BLaER1 (cell line): Measurements from ENCODE around the gene NUP37.

Experiments
- H3K27ac ChIP-seq: shearing (Covaris generic); formaldehyde crosslinking; 2 replicates; pipeline ENCODE4 v1.8.1; 2022
- H3K27me3 ChIP-seq: shearing (Covaris generic); formaldehyde crosslinking; 2 replicates; pipeline ENCODE4 v1.8.1; 2022
- H3K36me3 ChIP-seq: shearing (Covaris generic); formaldehyde crosslinking; 2 replicates; pipeline ENCODE4 v1.8.1; 2022
- H3K4me1 ChIP-seq: shearing (Covaris generic); formaldehyde crosslinking; 2 replicates; pipeline ENCODE4 v1.8.1; 2022
- H3K4me2 ChIP-seq: shearing (Covaris generic); formaldehyde crosslinking; 2 replicates; pipeline ENCODE4 v1.8.1; 2022
- H3K4me3 ChIP-seq: shearing (Covaris generic); formaldehyde crosslinking; 2 replicates; pipeline ENCODE4 v1.8.1; 2022
- H3K9ac ChIP-seq: shearing (Covaris generic); formaldehyde crosslinking; 2 replicates; pipeline ENCODE4 v1.8.1; 2022
- H3K9me3 ChIP-seq: shearing (Covaris generic); formaldehyde crosslinking; 2 replicates; pipeline ENCODE4 v1.8.1; 2022
- H4K20me1 ChIP-seq: shearing (Covaris generic); formaldehyde crosslinking; 2 replicates; pipeline ENCODE4 v1.8.1; 2022
- Cebpa-rat ChIP-seq: shearing (Covaris generic); IDR thresholded peaks from 2 replicates; pipeline ENCODE4 v1.8.1; 2022

The NUP37 gene

GRCh38 chr12:102054345-102054744 lies 65.6 kb downstream of the NUP37 start:
- TF ChIP-seq Cebpa-rat: no peak
- no peaks in the 10 kb centered on the region; the same call in 1 of the 2 replicates for H3K9me3 ChIP-seq
- no peaks in the 10 kb centered on the region for H3K4me1 ChIP-seq
- H3K27ac ChIP-seq: no peak overlapping the region
- H3K9ac ChIP-seq: no peak overlapping the region
- H3K36me3 ChIP-seq: peaks cover 39% of the 10 kb centered on the region
- H3K4me2 ChIP-seq: no peak overlapping the region
- no peak overlapping the region for H3K4me3 ChIP-seq
- H3K27me3 ChIP-seq: no peaks in the 10 kb centered on the region
- H4K20me1 ChIP-seq: no peaks in the 10 kb centered on the region

DNA sequence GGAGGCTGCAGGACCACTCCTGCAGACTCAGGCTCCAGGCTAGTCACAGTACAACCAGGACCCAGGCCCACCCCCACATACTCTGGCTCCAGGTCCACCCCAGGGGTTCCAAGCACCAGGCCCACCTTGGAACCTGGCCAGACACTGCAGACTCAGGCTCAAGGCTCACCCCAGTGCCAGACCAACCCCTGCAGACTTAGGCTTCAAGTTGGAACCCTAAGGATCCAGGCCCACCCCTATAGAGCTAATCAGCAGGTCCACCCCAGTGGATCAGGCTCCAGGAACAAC lies 66.9 kb downstream of the NUP37 start:
- Histone ChIP-seq H3K27me3 (no peaks in the 10 kb centered on the region), H3K4me3 (no peak overlapping the region), H4K20me1 (no peaks in the 10 kb centered on the region), H3K4me1 (no peaks in the 10 kb centered on the region), H3K36me3 (peaks cover 38% of the 10 kb centered on the region), H3K27ac (no peak overlapping the region), H3K4me2 (no peak overlapping the region), H3K9ac (no peak overlapping the region), H3K9me3 (no peaks in the 10 kb centered on the region; the same call in 1 of the 2 replicates)
- no peak for TF ChIP-seq Cebpa-rat

DNA sequence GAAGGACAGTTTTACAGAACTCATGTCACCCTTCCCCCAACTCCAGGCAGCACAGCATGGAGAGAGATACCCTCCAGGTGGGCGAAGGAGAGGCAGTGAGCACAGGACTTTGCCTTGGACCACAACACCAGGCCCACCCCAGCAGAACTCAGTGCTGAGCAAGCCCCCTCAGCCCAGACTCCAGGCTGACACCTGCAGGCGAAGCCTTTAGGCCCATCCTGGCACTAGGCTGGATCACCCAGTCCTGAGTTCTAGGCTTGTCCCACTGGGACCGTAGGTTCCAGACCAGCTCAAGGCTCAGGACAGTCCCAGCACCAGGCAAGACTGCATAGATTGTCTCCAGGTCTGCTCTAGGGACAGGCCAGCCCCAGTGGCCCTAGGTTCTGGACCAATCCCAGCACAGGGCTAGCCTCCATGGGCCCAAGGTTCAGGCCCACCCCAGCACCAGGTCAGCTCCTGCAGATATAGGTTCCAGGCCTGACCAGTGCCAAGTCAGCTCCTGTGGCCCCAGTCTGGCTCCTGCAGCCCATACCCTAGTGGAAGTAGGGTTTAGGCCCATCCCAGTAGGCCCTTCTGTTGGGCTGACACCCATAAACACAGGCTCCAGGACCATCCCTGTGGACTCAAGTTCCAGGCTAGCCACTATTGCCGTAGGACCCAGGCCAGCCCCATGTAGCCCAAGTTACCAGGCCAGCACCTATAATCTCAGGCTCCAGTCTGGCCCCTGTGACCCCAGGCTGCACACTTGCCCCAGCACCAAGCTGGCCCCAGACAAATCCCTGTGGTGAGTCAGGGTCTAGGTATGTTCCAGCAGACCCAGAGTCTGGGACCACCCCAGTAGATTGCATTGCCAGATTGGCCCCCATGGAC lies 67.5 kb downstream of the NUP37 start:
- no peaks in the 10 kb centered on the region for H4K20me1 ChIP-seq
- H3K27me3 ChIP-seq: no peaks in the 10 kb centered on the region
- no peak overlapping the region for H3K9ac ChIP-seq
- TF ChIP-seq Cebpa-rat: no peak
- no peak overlapping the region for H3K4me2 ChIP-seq
- peaks cover 38% of the 10 kb centered on the region for H3K36me3 ChIP-seq
- H3K27ac ChIP-seq: no peak overlapping the region
- H3K4me3 ChIP-seq: no peak overlapping the region
- H3K9me3 ChIP-seq: no peaks in the 10 kb centered on the region; the same call in 1 of the 2 replicates
- H3K4me1 ChIP-seq: no peaks in the 10 kb centered on the region

DNA sequence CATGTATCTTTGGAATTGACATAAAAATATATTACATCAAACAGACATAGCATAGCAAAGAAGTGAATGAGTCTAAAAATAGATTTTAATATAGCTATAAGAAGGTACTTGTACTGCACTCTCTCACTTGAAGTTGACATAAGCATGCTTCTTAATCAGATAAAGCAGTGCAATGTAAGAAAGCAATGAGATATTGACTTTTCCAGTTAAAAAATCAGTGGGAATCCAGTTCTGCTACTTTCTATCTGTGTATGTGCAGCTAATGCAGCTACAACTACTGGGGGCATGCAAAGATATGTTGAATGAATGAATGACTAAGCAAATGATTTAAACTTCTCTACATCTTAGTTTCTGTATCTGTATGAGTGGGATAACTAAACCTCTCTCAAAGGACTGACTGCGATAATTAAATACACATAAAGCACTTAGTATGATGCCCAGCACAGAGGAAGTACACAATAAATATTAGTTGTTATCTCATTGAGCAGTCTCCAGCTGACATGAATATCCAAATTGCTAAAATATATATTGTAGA lies 68.4 kb downstream of the NUP37 start:
- no peaks in the 10 kb centered on the region for H4K20me1 ChIP-seq
- no peak for TF ChIP-seq Cebpa-rat
- H3K27ac ChIP-seq: no peak overlapping the region
- no peaks in the 10 kb centered on the region; the same call in 1 of the 2 replicates for H3K9me3 ChIP-seq
- no peaks in the 10 kb centered on the region for H3K27me3 ChIP-seq
- H3K4me3 ChIP-seq: no peak overlapping the region
- peaks cover 38% of the 10 kb centered on the region for H3K36me3 ChIP-seq
- no peak overlapping the region for H3K9ac ChIP-seq
- H3K4me1 ChIP-seq: no peaks in the 10 kb centered on the region
- no peak overlapping the region for H3K4me2 ChIP-seq

GRCh38 chr12:102050660-102051430 lies 69.1 kb downstream of the NUP37 start:
- no peak overlapping the region for H3K27ac ChIP-seq
- no peaks in the 10 kb centered on the region; the same call in 1 of the 2 replicates for H3K9me3 ChIP-seq
- H3K36me3 ChIP-seq: peaks cover 38% of the 10 kb centered on the region
- no peak overlapping the region for H3K9ac ChIP-seq
- no peak for TF ChIP-seq Cebpa-rat
- H4K20me1 ChIP-seq: no peaks in the 10 kb centered on the region
- no peaks in the 10 kb centered on the region for H3K4me1 ChIP-seq
- H3K4me3 ChIP-seq: no peak overlapping the region
- no peak overlapping the region for H3K4me2 ChIP-seq
- no peaks in the 10 kb centered on the region for H3K27me3 ChIP-seq

GRCh38 chr12:102043928-102044327 lies 76.0 kb downstream of the NUP37 start:
- no peaks in the 10 kb centered on the region for H3K27me3 ChIP-seq
- H3K4me1 ChIP-seq: no peaks in the 10 kb centered on the region
- H3K27ac ChIP-seq: no peak overlapping the region
- H3K36me3 ChIP-seq: peaks cover 14% of the 10 kb centered on the region
- no peaks in the 10 kb centered on the region for H3K9me3 ChIP-seq
- H3K9ac ChIP-seq: no peak overlapping the region
- no peak for TF ChIP-seq Cebpa-rat
- no peak overlapping the region for H3K4me3 ChIP-seq
- H4K20me1 ChIP-seq: no peaks in the 10 kb centered on the region
- no peak overlapping the region for H3K4me2 ChIP-seq

DNA sequence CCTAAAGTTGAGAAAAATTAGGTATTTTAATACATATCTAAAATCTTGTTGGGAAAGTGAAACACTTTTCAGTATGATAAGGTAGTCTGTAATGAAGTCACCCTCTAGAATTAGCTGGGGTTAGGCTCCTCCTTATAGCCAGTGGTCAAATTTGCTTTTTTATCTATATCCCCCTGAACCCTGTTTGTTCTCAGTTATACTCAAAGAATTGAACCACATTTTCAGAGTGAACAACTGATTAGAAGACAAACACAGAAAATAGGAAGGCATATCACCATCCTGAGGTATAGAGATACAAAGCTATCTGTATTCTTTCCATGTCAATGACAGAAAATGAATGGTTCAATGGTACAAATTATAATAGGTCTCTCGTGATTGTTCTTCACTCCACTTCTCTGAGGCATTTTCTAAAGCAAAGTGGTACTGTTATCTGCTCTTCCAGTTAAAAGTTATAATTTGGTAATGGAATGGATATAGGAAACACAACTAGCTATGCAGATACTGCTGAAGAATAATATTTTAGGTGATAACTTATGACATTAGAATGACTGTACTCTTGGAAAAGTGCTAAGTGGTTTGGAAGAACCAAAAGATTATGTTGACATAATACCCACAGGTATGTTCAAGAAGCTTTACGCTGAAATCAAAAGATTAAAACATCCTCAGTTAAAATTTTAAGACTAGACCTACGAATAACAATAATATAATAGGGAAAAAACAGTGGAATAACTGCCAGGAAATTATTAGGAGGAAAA lies 85.7 kb downstream of the NUP37 start:
- no peak overlapping the region for H3K4me2 ChIP-seq
- no peaks in the 10 kb centered on the region for H3K27me3 ChIP-seq
- peaks cover 15% of the 10 kb centered on the region for H3K36me3 ChIP-seq
- no peaks in the 10 kb centered on the region for H4K20me1 ChIP-seq
- H3K9me3 ChIP-seq: no peaks in the 10 kb centered on the region
- no peak for TF ChIP-seq Cebpa-rat
- no peak overlapping the region for H3K27ac ChIP-seq
- H3K4me3 ChIP-seq: no peak overlapping the region
- H3K9ac ChIP-seq: no peak overlapping the region
- H3K4me1 ChIP-seq: no peaks in the 10 kb centered on the region

DNA sequence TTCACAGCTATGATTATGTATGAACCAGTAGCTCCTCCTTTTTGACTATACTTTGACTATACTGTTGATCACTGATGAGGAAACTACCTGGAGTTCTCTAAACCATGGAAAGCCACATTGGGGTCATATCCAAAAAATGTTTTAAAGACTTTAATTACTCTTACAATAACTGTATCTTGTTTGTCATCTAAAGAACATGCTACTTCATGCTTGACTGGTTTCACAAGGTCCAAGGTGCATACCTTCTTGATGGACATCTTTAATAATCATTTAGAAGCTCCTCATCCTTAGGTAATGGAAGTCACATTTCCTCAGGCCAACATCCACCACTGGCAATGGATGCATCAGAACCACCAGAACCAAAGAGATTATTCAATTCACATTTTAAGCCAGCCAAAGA lies 88.1 kb downstream of the NUP37 start:
- TF ChIP-seq Cebpa-rat: no peak
- no peak overlapping the region for H3K27ac ChIP-seq
- no peaks in the 10 kb centered on the region for H4K20me1 ChIP-seq
- H3K4me3 ChIP-seq: no peak overlapping the region
- H3K36me3 ChIP-seq: peaks cover 11% of the 10 kb centered on the region
- no peaks in the 10 kb centered on the region for H3K27me3 ChIP-seq
- H3K4me2 ChIP-seq: no peak overlapping the region
- H3K9ac ChIP-seq: no peak overlapping the region
- H3K9me3 ChIP-seq: no peaks in the 10 kb centered on the region
- H3K4me1 ChIP-seq: no peaks in the 10 kb centered on the region

DNA sequence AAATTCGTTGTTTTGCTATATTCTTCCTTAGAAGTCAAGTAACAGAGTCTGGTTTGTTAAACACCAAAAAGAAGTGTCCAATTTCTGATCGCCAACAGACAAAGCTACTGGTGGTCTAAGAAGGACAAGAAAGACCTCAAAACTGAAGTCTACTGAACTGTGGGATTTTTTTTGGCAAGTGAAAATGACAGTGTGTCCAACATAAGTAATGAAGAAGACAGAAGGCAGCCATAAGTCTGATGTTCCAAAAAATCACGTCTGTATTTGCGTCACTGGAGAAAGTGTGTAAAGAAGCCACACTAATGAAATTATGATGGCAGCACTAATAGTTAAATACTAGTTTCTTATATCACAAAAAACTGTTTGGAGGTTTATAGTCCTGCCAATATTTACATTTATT lies 90.8 kb downstream of the NUP37 start:
- no peak overlapping the region for H3K9ac ChIP-seq
- no peaks in the 10 kb centered on the region for H3K4me1 ChIP-seq
- H3K27ac ChIP-seq: no peak overlapping the region
- no peaks in the 10 kb centered on the region for H3K9me3 ChIP-seq
- no peak overlapping the region for H3K4me2 ChIP-seq
- TF ChIP-seq Cebpa-rat: no peak
- H3K36me3 ChIP-seq: peaks cover 3% of the 10 kb centered on the region; the same call in 1 of the 2 replicates
- no peak overlapping the region for H3K4me3 ChIP-seq
- H3K27me3 ChIP-seq: no peaks in the 10 kb centered on the region
- H4K20me1 ChIP-seq: no peaks in the 10 kb centered on the region
